Sigmoid colon (tissue), 7 donors: ENCODE measurements around the gene IGFBP7. TPM values are rescaled to one million over a fixed set of nuclear protein-coding genes. Genes with fewer than 3 reads are reported as not detected.
A peak's percentile ranks its signal among the peaks of the same experiment; 100 is the strongest.

Experiments
- DNase-seq: peaks from one replicate; pipeline ENCODE4 v3.0.0-alpha.2; 2019
- H3K27ac ChIP-seq, 4 donors: fragments of 200-600 bp; sonication (generic); one replicate each; pipeline ENCODE4 v1.5.1; 2016 to 2019; ENCODE audit warnings: mild to moderate bottlenecking in 1 of 4
- H3K27me3 ChIP-seq, 3 donors: fragments of 200-600 bp; sonication (generic); one replicate each; pipeline ENCODE4 v1.5.1; 2019; ENCODE audit warnings: mild to moderate bottlenecking in 1 of 3
- H3K36me3 ChIP-seq, 4 donors: fragments of 200-600 bp; sonication (generic); one replicate each; pipeline ENCODE4 v1.5.1; 2016 to 2019
- H3K4me1 ChIP-seq, 4 donors: fragments of 200-600 bp; sonication (generic); one replicate each; pipeline ENCODE4 v1.5.1; 2017 to 2019
- H3K4me3 ChIP-seq, 4 donors: fragments of 200-600 bp; sonication (generic); one replicate each; pipeline ENCODE4 v1.5.1; 2017 to 2019; ENCODE audit warnings: mild to moderate bottlenecking in 2 of 4, moderate library complexity in 1 of 4
- H3K9me3 ChIP-seq, 4 donors: fragments of 200-600 bp in 3 of 4; sonication (generic) in 3 of 4; one replicate each; pipeline versions ENCODE4 v1.5.1 to v1.6.1; 2013 to 2019
- CTCF ChIP-seq, 4 experiments: fragments of 450-650 bp in 3 of 4; fragments of 200-600 bp in 1 of 4; IDR thresholded peaks; one replicate each; pipeline ENCODE4 v1.5.1; 2016 to 2019; ENCODE audit warnings: antibody characterized with exemption in 4 of 4, mild to moderate bottlenecking in 3 of 4, moderate library complexity in 2 of 4
- EP300 ChIP-seq, 4 donors: sonication (generic); formaldehyde crosslinking; IDR thresholded peaks; one replicate each; pipeline ENCODE4 v1.6.1; 2017; ENCODE audit warnings: antibody characterized with exemption in 4 of 4
- POLR2A ChIP-seq, 2 donors: fragments of 450-650 bp; IDR thresholded peaks; one replicate each; pipeline ENCODE4 v1.6.1; 2016; ENCODE audit warnings: antibody characterized with exemption in 2 of 2, mild to moderate bottlenecking in 2 of 2, moderate library complexity in 2 of 2
- POLR2AphosphoS5 ChIP-seq, 4 donors: sonication (generic); formaldehyde crosslinking; IDR thresholded peaks; one replicate each; pipeline ENCODE4 v1.6.1; 2017; ENCODE audit warnings: antibody characterized with exemption in 4 of 4
- whole genome bisulfite sequencing, 2 donors: extraction: QIAGEN DNeasy Blood & Tissue Kit; methylation state at CpG; one replicate each; pipeline ENCODE4 v1.1.7; 2013; 5-methylcytosine and 5-hydroxymethylcytosine counted together
- intact Hi-C: fragments of 100-400 bp; cut with DNase I; formaldehyde crosslinking; loops from one replicate; pipeline ENCODE4 v1.15.1; 2023
- polyA plus RNA-seq, 3 donors: library from polyadenylated mRNA; stranded (reverse); fragments of 200-250 nt; gene quantifications; one replicate each; pipeline ENCODE4 v1.2.3, GENCODE V29; 2013
- total RNA-seq, 4 donors: library from RNA; depleted of rRNA; stranded (reverse); fragments of >200 nt; gene quantifications; one replicate each; pipeline ENCODE4 v1.1.0, GENCODE V29; 2016
- donor health status: healthy with polysubstance abuse.
- donor health status: Bipolar disorder and iron deficiency.
- donor health status: healthy.

The IGFBP7 gene
- total and polyA plus RNA-seq, 7 donors: 29.8 to 834 (median 474) TPM

- no peak for DNase-seq
- WGBS, 2 donors: 65 to 71% methylated on average over 3 of the region's 3 CpGs
- no peak overlapping the region for H3K4me3 ChIP-seq
- H3K9me3 ChIP-seq: no peaks in the 10 kb centered on the region
- no peaks in the 10 kb centered on the region for H3K27me3 ChIP-seq
- no peak for TF ChIP-seq EP300 (IDR thresholded peaks at IDR 0.05)
- no peak for TF ChIP-seq POLR2A (IDR thresholded peaks at IDR 0.05)
- TF ChIP-seq POLR2AphosphoS5 (IDR thresholded peaks at IDR 0.05): no peak
- TF ChIP-seq CTCF (IDR thresholded peaks at IDR 0.05): no peak
- intact Hi-C loops: no loop called here
- H3K27ac ChIP-seq: peak overlapping the region; percentile 0 to 98 (median 74)
- peaks cover 0 to 74% (median 62%) of the 10 kb centered on the region in 4 donors for H3K4me1 ChIP-seq
- H3K36me3 ChIP-seq: no peaks in the 10 kb centered on the region
These were observed 18.5 kb downstream of the IGFBP7 start for GRCh38 chr4:57091657-57092162.

- WGBS, 2 donors: 69 to 77% methylated on average over 3 of the region's 3 CpGs
These were observed 20.1 kb downstream of the IGFBP7 start for GRCh38 chr4:57090079-57090478.

GRCh38 chr4:57089549-57089948 lies 20.6 kb downstream of the IGFBP7 start:
- H3K36me3 ChIP-seq: no peaks in the 10 kb centered on the region
- no peak overlapping the region for H3K4me3 ChIP-seq
- DNase-seq: no peak
- no peaks in the 10 kb centered on the region for H3K27me3 ChIP-seq
- peaks cover 0 to 55% (median 42%) of the 10 kb centered on the region in 4 donors for H3K4me1 ChIP-seq
- TF ChIP-seq EP300 (IDR thresholded peaks at IDR 0.05): no peak
- no peak for TF ChIP-seq CTCF (IDR thresholded peaks at IDR 0.05)
- TF ChIP-seq POLR2A (IDR thresholded peaks at IDR 0.05): no peak
- no peak for TF ChIP-seq POLR2AphosphoS5 (IDR thresholded peaks at IDR 0.05)
- intact Hi-C loops: no loop called here
- WGBS, 2 donors: 95% methylated on average over 2 of the region's 2 CpGs
- no peaks in the 10 kb centered on the region for H3K9me3 ChIP-seq
- peak overlapping the region in 1 of 4 donors; percentile 50 for H3K27ac ChIP-seq

More at GRCh38 chr4:57090079-57090478, 20.1 kb downstream of the IGFBP7 start:
- H3K27me3 ChIP-seq: no peaks in the 10 kb centered on the region
- no peaks in the 10 kb centered on the region for H3K36me3 ChIP-seq
- H3K27ac ChIP-seq: peak overlapping the region in 1 of 4 donors; percentile 50
- intact Hi-C loops: no loop called here
- no peak for TF ChIP-seq POLR2A (IDR thresholded peaks at IDR 0.05)
- no peak overlapping the region for H3K4me3 ChIP-seq
- no peaks in the 10 kb centered on the region for H3K9me3 ChIP-seq
- peaks cover 0 to 60% (median 47%) of the 10 kb centered on the region in 4 donors for H3K4me1 ChIP-seq
- DNase-seq: no peak

GRCh38 chr4:57086031-57086723 lies 24.0 kb downstream of the IGFBP7 start:
- no peak for TF ChIP-seq POLR2AphosphoS5 (IDR thresholded peaks at IDR 0.05)
- no peak for TF ChIP-seq CTCF (IDR thresholded peaks at IDR 0.05)
- no peaks in the 10 kb centered on the region for H3K36me3 ChIP-seq
- intact Hi-C loops: no loop called here
- no peak overlapping the region for H3K27ac ChIP-seq
- H3K4me3 ChIP-seq: no peak overlapping the region
- no peak for DNase-seq
- H3K9me3 ChIP-seq: no peaks in the 10 kb centered on the region
- 67 to 68% methylated on average over 4 of the region's 4 CpGs for WGBS, 2 donors
- no peaks in the 10 kb centered on the region for H3K27me3 ChIP-seq
- peaks cover 0 to 51% (median 35%) of the 10 kb centered on the region in 4 donors for H3K4me1 ChIP-seq

GRCh38 chr4:57085278-57085677 lies 24.9 kb downstream of the IGFBP7 start:
- 71 to 88% methylated on average over 4 of the region's 4 CpGs for WGBS, 2 donors
- Histone ChIP-seq H3K27ac (no peak overlapping the region), H3K9me3 (no peaks in the 10 kb centered on the region), H3K4me3 (no peak overlapping the region), H3K36me3 (no peaks in the 10 kb centered on the region), H3K4me1 (peaks cover 0 to 53% (median 38%) of the 10 kb centered on the region in 4 donors), H3K27me3 (no peaks in the 10 kb centered on the region)
- no peak for DNase-seq
- intact Hi-C loops: no loop called here
- no peak for TF ChIP-seq POLR2AphosphoS5 (IDR thresholded peaks at IDR 0.05)
- no peak for TF ChIP-seq CTCF (IDR thresholded peaks at IDR 0.05)
- no peak for TF ChIP-seq POLR2A (IDR thresholded peaks at IDR 0.05)
- no peak for TF ChIP-seq EP300 (IDR thresholded peaks at IDR 0.05)
